GM21515 (cell line): ENCODE data around the gene FOXA3.
"Not testable (repeated sequence)": the region's sequence is repeated elsewhere in the genome, so short reads cannot be mapped to it uniquely, and the experiment has no call there.

Experiments
- ATAC-seq: cut with Tn5 transposase; IDR thresholded peaks from one replicate; pipeline ENCODE4 v1.9.1; 2021; ENCODE audit not compliant: unreplicated experiment

The FOXA3 gene

GRCh38 chr19:45827459-45828093 is 36.5 kb upstream of the FOXA3 start:
- no peak for ATAC-seq

DNA sequence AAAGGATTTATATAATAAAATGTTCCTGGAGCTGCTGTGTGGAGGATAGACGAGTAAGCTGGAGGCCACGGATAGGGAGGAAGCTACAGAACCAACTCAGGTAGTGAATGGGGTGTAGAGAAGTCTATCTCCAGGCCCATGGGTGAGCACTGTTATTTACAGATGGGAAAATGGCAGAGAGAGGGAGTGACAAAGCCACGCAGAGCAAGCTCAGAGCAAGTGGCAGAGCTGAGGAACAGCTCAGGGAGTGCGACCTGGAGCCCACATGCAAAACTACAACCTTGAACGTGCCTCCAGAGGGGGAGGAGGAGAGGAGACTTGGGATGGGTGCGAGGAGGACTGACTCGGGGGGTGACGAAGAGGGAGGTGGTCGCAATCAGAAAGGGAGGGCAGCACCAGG is 35.6 kb upstream of the FOXA3 start:
- no peak for ATAC-seq

DNA sequence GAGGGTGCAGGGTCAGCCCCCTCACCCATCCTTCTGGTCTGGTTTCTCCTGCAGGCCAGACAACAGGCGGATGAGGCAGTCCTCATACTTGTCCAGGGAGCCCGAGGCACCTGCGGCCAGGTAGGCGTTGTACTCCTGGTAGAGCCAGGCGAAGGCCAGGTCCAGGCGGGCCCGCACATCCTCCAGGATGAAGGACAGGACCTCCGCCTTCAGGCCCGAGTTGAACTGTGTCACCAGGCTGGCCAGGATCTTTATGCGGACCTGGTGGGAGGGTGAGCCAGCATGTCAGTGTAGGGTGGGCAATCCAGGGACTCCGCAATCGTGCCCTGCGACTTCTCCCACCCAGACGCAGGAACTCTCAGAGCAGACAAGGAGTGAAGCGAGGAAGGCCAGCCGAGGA is 35.2 kb upstream of the FOXA3 start:
- ATAC-seq: no peak

DNA sequence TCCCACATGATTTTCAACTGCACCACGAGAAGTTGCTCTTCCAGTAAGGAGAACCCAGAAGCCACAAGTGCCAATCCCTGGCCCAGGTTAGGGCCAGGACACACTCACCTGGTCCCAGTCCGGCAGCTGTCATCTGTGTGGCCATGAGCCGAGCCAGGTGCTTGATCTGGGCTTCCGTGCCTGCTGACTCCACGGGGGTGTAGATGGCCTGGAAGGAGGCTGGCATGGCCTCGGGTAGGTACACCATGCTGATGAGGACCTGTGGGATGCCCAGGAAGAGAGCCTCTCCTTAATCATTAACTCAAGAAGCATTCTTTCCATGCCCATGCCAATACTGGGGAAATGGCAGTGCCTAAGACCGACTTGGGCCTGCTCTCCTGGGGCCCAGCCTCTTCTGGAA is 29.2 kb upstream of the FOXA3 start:
- no peak for ATAC-seq

DNA sequence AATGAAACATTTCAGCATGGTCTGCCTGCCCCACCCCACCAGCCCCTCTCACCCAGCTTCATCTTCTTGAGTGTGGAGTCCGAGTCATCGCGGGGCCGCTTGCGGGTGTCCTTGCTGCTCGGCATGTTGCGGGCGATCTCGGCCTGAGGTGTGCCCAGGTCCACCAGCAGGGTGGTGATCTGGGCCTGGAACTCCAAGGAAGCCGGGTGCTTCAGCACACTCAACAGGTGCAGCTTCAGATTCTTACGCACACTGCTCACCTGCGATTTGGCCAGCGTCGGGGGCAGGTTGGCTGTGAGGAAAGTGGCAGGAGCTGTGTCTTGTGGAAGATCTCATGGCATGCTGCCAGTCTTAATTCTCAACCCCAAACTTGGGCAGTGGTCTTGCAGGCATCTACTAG is 21.9 kb upstream of the FOXA3 start:
- ATAC-seq: no peak

GRCh38 chr19:45847663-45848062 is 16.5 kb upstream of the FOXA3 start:
- ATAC-seq: no peak

GRCh38 chr19:45848922-45849321 is 15.2 kb upstream of the FOXA3 start:
- no peak for ATAC-seq

GRCh38 chr19:45852145-45852750 is 11.9 kb upstream of the FOXA3 start:
- ATAC-seq: no peak

GRCh38 chr19:45852983-45853382 is 11.1 kb upstream of the FOXA3 start:
- ATAC-seq: no peak

- ATAC-seq: no peak
Measured at GRCh38 chr19:45854167-45854778, 9.9 kb upstream of the FOXA3 start.

- ATAC-seq: no peak
Measured at GRCh38 chr19:45860359-45861259, 3.5 kb upstream of the FOXA3 start.

- ATAC-seq: no peak
Measured at GRCh38 chr19:45862271-45862563, 1.9 kb upstream of the FOXA3 start.

DNA sequence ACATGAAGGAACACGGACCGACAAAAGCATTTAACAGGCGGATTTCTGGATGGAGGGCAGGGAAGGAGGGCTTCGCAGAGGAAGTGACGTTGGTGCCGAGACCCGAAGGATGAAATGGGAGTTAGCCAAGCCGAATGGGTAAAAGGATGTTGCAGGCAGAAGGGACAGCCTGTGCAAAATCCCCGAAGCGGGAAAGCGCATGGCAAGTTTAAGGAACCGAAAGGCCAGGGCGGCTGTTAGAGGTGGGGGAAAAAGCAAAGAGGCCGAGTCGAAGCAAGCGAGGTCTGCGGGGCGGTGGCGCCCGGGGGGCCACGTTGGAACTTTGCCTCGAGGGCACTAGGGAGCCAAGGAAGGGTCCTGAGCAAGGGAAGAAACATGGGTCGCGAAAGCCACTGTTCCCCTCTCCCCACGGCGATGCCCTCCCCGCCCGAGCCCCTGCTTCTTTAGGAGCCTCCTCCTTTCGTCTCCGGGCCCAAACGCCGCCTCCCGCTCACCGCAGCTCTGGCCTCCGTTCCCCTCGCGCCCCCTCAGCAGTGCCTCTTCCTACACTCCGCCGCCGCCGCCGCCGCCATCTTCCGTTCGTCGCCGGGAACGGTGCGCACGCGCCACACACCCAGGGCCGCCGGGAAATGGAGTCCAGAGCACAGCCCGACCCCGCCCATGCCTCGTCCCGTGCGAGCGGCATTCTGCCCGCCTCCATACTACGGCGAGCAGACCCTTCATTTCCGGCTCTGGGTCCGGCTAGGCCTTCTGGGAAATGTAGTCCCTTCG is 1.4 kb upstream of the FOXA3 start, which contains the start of gene SYMPK:
Gene SYMPK (minus strand): TSS at position 584 of the 771 bp plus-strand sequence. CDS start 8,652 bp downstream, outside the sequence.
- ATAC-seq: peak; percentile 85

- no peak for ATAC-seq
Measured at GRCh38 chr19:45863335-45863839, 739 bp upstream of the FOXA3 start.

GRCh38 chr19:45864629-45865082 is 530 bp downstream of the FOXA3 start:
- ATAC-seq: no peak

DNA sequence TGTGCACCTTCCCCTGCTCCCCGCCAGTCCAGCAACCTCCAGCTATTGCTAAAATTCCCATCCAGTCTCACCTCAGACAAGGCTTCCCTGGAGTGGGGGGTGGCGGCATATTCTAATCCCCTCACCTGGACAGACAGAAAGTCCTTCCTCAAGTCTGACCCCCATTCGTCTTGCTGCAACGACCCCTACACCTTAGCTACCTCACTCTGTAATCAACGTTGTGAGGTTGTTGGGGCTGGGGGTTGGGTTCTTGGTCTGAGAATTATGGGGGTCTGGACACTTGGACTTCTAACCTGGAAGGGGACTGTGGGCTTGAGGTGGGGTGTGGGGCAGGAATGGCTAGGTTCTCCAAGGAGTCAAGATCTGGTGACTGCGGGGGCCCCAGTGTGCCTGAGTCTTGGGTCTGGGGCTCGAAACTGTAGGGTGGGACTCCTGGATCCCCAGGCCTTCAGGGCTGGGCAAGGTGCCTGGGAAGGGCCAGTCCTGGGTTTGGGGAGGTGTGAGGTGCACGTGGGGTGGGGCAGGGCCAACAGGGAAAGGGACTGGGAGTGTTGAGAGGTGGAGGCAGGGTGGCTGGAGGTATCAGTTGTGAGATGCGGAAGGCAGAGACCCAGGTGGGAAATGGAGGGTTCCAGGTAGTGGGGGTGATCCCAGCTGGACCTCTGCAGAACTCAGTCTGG is 1.3 kb downstream of the FOXA3 start:
- no peak for ATAC-seq

DNA sequence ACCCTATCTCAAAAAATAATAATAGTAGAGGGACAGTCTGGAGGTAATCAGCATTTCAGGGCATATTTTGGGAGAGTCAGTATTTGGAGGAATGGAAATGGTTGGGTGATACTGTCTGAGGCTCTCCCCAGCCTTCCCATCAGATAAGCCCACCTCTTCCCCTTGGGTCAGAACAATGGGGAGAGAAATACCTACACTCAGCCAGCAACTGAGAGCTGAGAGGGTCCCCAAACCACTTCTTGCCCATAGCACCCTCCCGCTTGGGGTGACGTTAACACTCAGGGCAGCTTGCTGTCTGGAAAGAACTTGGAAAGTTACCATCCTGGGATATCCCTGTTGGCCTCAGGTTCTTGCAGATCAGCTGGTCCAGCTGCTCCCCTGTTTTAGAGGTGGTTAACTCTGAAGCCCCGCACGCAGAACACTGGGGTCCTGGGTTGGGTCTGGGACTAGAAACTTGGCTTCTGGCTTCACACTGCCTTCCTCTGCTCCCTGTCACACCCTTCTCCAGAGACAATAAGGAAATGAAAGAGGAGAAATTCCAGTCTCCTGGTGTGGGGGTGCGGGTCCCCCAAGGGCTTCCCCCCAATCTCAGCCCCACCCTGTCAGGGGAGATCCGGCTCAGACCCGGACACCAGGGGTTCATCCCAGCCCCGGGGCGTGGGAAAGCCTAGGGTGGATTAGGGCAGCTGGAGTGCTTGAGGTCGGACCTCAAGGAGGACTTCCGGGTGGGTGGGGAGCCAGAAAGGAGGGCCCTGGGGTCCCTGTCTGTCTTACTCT is 2.5 kb downstream of the FOXA3 start:
- no peak for ATAC-seq

DNA sequence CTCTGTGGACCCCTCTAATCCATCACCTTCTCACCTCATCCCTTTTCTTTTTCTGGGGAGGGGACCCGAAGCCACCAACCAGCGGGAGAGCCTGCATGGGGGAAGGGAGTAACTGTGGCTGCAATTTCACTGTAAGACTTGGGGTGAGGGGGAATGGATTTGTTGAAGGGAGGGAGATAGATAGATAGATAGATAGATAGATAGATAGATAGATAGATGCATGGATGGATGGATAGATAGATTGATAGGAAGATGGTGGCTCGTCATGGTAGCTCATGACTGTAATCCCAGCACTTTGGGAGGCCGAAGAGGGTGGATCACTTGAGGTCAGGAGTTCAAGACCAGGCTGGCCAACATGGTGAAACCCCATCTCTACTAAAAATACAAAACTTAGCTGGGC is 3.1 kb downstream of the FOXA3 start:
- ATAC-seq: not testable (repeated sequence)

DNA sequence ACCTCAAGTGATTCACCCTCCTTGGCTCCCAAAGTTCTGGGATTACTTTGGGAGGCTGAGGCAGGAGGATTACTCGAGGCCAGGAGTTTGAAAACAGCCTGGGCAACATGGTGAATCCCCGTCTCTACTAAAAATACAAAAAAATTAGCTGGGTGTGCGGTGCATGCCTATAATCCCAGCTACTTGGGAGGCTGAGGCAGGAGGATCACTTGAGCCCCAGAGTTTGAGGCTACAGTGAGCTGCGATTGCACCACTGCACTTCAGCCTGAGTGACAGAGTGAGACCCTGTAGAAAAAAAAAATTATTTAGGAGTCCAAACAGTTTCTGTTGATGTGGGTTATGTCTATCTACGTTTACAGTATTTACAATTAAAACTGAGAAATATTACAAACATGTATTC is 6.7 kb downstream of the FOXA3 start:
- no peak for ATAC-seq
